Muscle of arm (tissue), 14 donors: ENCODE results near the gene TARM1. TPM values are rescaled to one million over a fixed set of nuclear protein-coding genes. Genes with fewer than 3 reads are reported as not detected.

Experiments
- DNase-seq: peaks from one replicate; pipeline ENCODE4 v3.0.0-alpha.2; 2013
- long read RNA-seq, 11 donors: transcript quantifications; one replicate each; lab custom pipeline, GENCODE V29; 2026
- polyA plus RNA-seq, 12 donors: library from polyadenylated mRNA; unstranded; fragments of 120-200 nt; gene quantifications; one replicate each; pipeline ENCODE4 v1.2.1, GENCODE V29; 2013; ENCODE audit not compliant: insufficient read length in 12 of 12

Gene TARM1
- polyA plus RNA-seq, result under 1 TPM in 2 of 12 donors, not detected in 10; 0.19 to 0.23 TPM
- long read RNA-seq, donor 1, result 0 reads
- long read RNA-seq, donor 2, result 0 reads
- long read RNA-seq, donor 3, result 0 reads
- long read RNA-seq, donor 4, result 0 reads
- long read RNA-seq, donor 5, result 0 reads
- long read RNA-seq, donor 6, result 0 reads
- long read RNA-seq, donor 7, result 0 reads
- long read RNA-seq, donor 8, partial matches to known transcripts, result 7 of 7 reads
- long read RNA-seq, donor 8, other reads (novel, unspliced or antisense), result 0 of 7 reads
- long read RNA-seq, donor 9, result 0 reads
- long read RNA-seq, donor 10, result 0 reads
- long read RNA-seq, donor 11, result 0 reads

- DNase-seq, result no peak
These were observed at the start of gene TARM1 for GRCh38 chr19:54081032-54081431. TSS of gene TARM1 (minus strand) at chr19:54081365. CDS start at chr19:54081340, 25 bp downstream.

- no peak for DNase-seq
These were observed 48.4 kb upstream of the TARM1 start for GRCh38 chr19:54129617-54129996.

GRCh38 chr19:54128796-54129616 is 47.8 kb upstream of the TARM1 start:
- no peak for DNase-seq

GRCh38 chr19:54128441-54128725 is 47.2 kb upstream of the TARM1 start:
- no peak for DNase-seq

GRCh38 chr19:54127688-54128440 is 46.7 kb upstream of the TARM1 start:
- no peak for DNase-seq

GRCh38 chr19:54125713-54126112 is 44.5 kb upstream of the TARM1 start:
- DNase-seq, result no peak

- no peak for DNase-seq
These were observed 43.2 kb upstream of the TARM1 start for GRCh38 chr19:54124393-54124792.

GRCh38 chr19:54123682-54124081 is 42.5 kb upstream of the TARM1 start:
- no peak for DNase-seq

- no peak for DNase-seq
These were observed 40.1 kb upstream of the TARM1 start for GRCh38 chr19:54121259-54121658.

GRCh38 chr19:54115109-54116063 is 34.2 kb upstream of the TARM1 start, which contains the start of the genes PRPF31 and TFPT:
TSS of gene PRPF31 (plus strand) at chr19:54115754. CDS start at chr19:54118279, 2,525 bp downstream.
TSS of gene TFPT (minus strand) at chr19:54115657. CDS start at chr19:54115269, 388 bp downstream.
- DNase-seq, result peak; percentile 98

- no peak for DNase-seq
These were observed 33.4 kb upstream of the TARM1 start for GRCh38 chr19:54114340-54115108.

- DNase-seq, result no peak
These were observed 28.5 kb upstream of the TARM1 start for GRCh38 chr19:54109651-54110050.

GRCh38 chr19:54108496-54108895 is 27.3 kb upstream of the TARM1 start:
- DNase-seq, result no peak

- no peak for DNase-seq
These were observed 26.8 kb upstream of the TARM1 start for GRCh38 chr19:54107876-54108490.

GRCh38 chr19:54106716-54107115 is 25.6 kb upstream of the TARM1 start:
- DNase-seq, result no peak

- DNase-seq, result no peak
These were observed 24.6 kb upstream of the TARM1 start for GRCh38 chr19:54105796-54106195.

GRCh38 chr19:54104998-54105715 is 24.0 kb upstream of the TARM1 start:
- no peak for DNase-seq

- peak; percentile 100 for DNase-seq
These were observed 21.4 kb upstream of the TARM1 start, which contains the start of gene NDUFA3 for GRCh38 chr19:54102421-54103169. TSS of gene NDUFA3 (plus strand) at chr19:54102855. CDS start at chr19:54102879, 24 bp downstream.
